Endometrial microvascular endothelial cells (primary cell): ENCODE data around the gene PHLDB2. TPM values are rescaled to one million over a fixed set of nuclear protein-coding genes. Genes with fewer than 3 reads are reported as not detected.

Experiments
- in situ Hi-C: cut with HindIII; loops from 2 replicates; pipeline ENCODE4 v1.10.0; 2017; ENCODE audit warnings: low sequenced_read_pairs, low pct_unique_long_range_greater_than_20kb; ENCODE audit errors: inconsistent ontology term
- total RNA-seq: library from RNA; depleted of rRNA; stranded (reverse); fragments of >200 nt; gene quantifications from one replicate; pipeline ENCODE4 v1.2.3, GENCODE V29; 2015; ENCODE audit errors: inconsistent ontology term

Gene PHLDB2
- total RNA-seq, 1 donor from 2014 or later, result 82.3 TPM

GRCh38 chr3:111971533-111972130 lies 112.6 kb downstream of the PHLDB2 start:
- in situ Hi-C loops, result loop anchor here (25.0 kb wide), 1 partner anchor 259 kb away; no protein-coding TSS in a partner anchor

- in situ Hi-C loops, result loop anchor here (25.0 kb wide), 1 partner anchor 261 kb away; no protein-coding TSS in a partner anchor
Observed at GRCh38 chr3:111972891-111973290, 113.8 kb downstream of the PHLDB2 start.

- in situ Hi-C loops, result no loop called here
Observed at GRCh38 chr3:111975131-111975530, 116.1 kb downstream of the PHLDB2 start.

- in situ Hi-C loops, result no loop called here
Observed at GRCh38 chr3:111976254-111976653, 117.2 kb downstream of the PHLDB2 start.

GRCh38 chr3:111978583-111979433 lies 119.7 kb downstream of the PHLDB2 start, which contains the start of gene ABHD10:
ABHD10 (plus strand) TSS chr3:111979026; CDS start chr3:111979062, 36 bp downstream.
- in situ Hi-C loops, result no loop called here

GRCh38 chr3:111979434-111980038 lies 120.5 kb downstream of the PHLDB2 start:
- in situ Hi-C loops, result no loop called here

GRCh38 chr3:111980716-111981456 lies 121.8 kb downstream of the PHLDB2 start:
- in situ Hi-C loops, result no loop called here

GRCh38 chr3:111981457-111981763 lies 122.3 kb downstream of the PHLDB2 start:
- in situ Hi-C loops, result no loop called here

- in situ Hi-C loops, result no loop called here
Observed at GRCh38 chr3:111984636-111985298, 125.7 kb downstream of the PHLDB2 start.

- in situ Hi-C loops, result no loop called here
Observed at GRCh38 chr3:111986800-111987199, 127.7 kb downstream of the PHLDB2 start.

- in situ Hi-C loops, result no loop called here
Observed at GRCh38 chr3:111989061-111989678, 130.1 kb downstream of the PHLDB2 start.

- in situ Hi-C loops, result no loop called here
Observed at GRCh38 chr3:111993038-111993437, 134.0 kb downstream of the PHLDB2 start.

GRCh38 chr3:111998636-111999483 lies 139.8 kb downstream of the PHLDB2 start, which contains the start of gene TAGLN3:
TAGLN3 (plus strand) TSS chr3:111998922; CDS start chr3:111999423, 501 bp downstream.
- in situ Hi-C loops, result no loop called here

- in situ Hi-C loops, result no loop called here
Observed at GRCh38 chr3:111999484-112000324, 140.6 kb downstream of the PHLDB2 start.

- in situ Hi-C loops, result no loop called here
Observed at GRCh38 chr3:112000367-112000771, 141.3 kb downstream of the PHLDB2 start.

GRCh38 chr3:112000966-112001365 lies 141.9 kb downstream of the PHLDB2 start:
- in situ Hi-C loops, result no loop called here
